Measurements from ENCODE around the gene RXRA.

The RXRA gene

GRCh38 chr9:134298000-134298399 is 28.3 kb upstream of the RXRA start:
- Histone ChIP-seq H3K4ac (ENCODE audit: low read depth, low read length) (no peak overlapping the region), H3K4me1 (ENCODE audit: control insufficient read depth in 1 of 2, insufficient read depth in 2 of 2, low read length in 2 of 2) (no peaks in the 10 kb centered on the region), H3K79me2 (ENCODE audit: control insufficient read depth, insufficient read depth, low read length, poor library complexity) (no peaks in the 10 kb centered on the region), H2BK5ac (ENCODE audit: low read depth, low read length, poor library complexity) (no peak overlapping the region), H4K91ac (ENCODE audit: low read depth, low read length) (no peak overlapping the region), H4K8ac (ENCODE audit: low read depth, low read length) (no peak overlapping the region), H2BK12ac (ENCODE audit: low read length) (no peak overlapping the region), H2AFZ (ENCODE audit: insufficient read depth, low read length, poor library complexity) (no peak overlapping the region), H3K27ac (ENCODE audit: low read depth, low read length) (no peak overlapping the region), H2AK5ac (ENCODE audit: low read length) (no peak overlapping the region), H3K14ac (ENCODE audit: low read length) (no peak overlapping the region), H4K12ac (ENCODE audit: low read depth, low read length) (no peak overlapping the region), H3K36me3 (ENCODE audit: control insufficient read depth in 1 of 2, insufficient read depth in 2 of 2, low read length in 2 of 2) (no peaks in the 10 kb centered on the region), H3K79me1 (ENCODE audit: low read length) (no peaks in the 10 kb centered on the region), H3K4me3 (ENCODE audit: low read depth, low read length) (no peak overlapping the region), H3K27me3 (ENCODE audit: insufficient read depth, low read length) (no peaks in the 10 kb centered on the region), H3K9ac (ENCODE audit: low read length) (no peak overlapping the region), H3K18ac (ENCODE audit: low read length) (no peak overlapping the region), H2BK120ac (ENCODE audit: insufficient read depth, low read length, poor library complexity) (no peak overlapping the region), H3K23ac (ENCODE audit: low read length) (no peak overlapping the region), H3K9me3 (ENCODE audit: insufficient read depth, low read depth, low read length) (peaks cover 3% of the 10 kb centered on the region), H3K4me2 (ENCODE audit: low read length) (no peak overlapping the region)
- no peak for DNase-seq
- no CpG with 5 or more reads among the region's 6 CpGs for WGBS (ENCODE audit: extremely low coverage, insufficient coverage, insufficient read length)

GRCh38 chr9:134299068-134299467 is 27.2 kb upstream of the RXRA start:
- Histone ChIP-seq H2BK5ac (ENCODE audit: low read depth, low read length, poor library complexity) (no peak overlapping the region), H3K4me1 (ENCODE audit: control insufficient read depth in 1 of 2, insufficient read depth in 2 of 2, low read length in 2 of 2) (no peaks in the 10 kb centered on the region), H3K79me2 (ENCODE audit: control insufficient read depth, insufficient read depth, low read length, poor library complexity) (no peaks in the 10 kb centered on the region), H2BK12ac (ENCODE audit: low read length) (no peak overlapping the region), H3K27me3 (ENCODE audit: insufficient read depth, low read length) (no peaks in the 10 kb centered on the region), H4K91ac (ENCODE audit: low read depth, low read length) (no peak overlapping the region), H3K36me3 (ENCODE audit: control insufficient read depth in 1 of 2, insufficient read depth in 2 of 2, low read length in 2 of 2) (no peaks in the 10 kb centered on the region), H2AK5ac (ENCODE audit: low read length) (no peak overlapping the region), H2AFZ (ENCODE audit: insufficient read depth, low read length, poor library complexity) (no peak overlapping the region), H3K14ac (ENCODE audit: low read length) (no peak overlapping the region), H3K27ac (ENCODE audit: low read depth, low read length) (no peak overlapping the region), H3K9ac (ENCODE audit: low read length) (no peak overlapping the region), H3K18ac (ENCODE audit: low read length) (no peak overlapping the region), H4K8ac (ENCODE audit: low read depth, low read length) (no peak overlapping the region), H3K4ac (ENCODE audit: low read depth, low read length) (no peak overlapping the region), H2BK120ac (ENCODE audit: insufficient read depth, low read length, poor library complexity) (no peak overlapping the region), H3K4me2 (ENCODE audit: low read length) (no peak overlapping the region), H4K12ac (ENCODE audit: low read depth, low read length) (no peak overlapping the region), H3K4me3 (ENCODE audit: low read depth, low read length) (no peak overlapping the region), H3K23ac (ENCODE audit: low read length) (no peak overlapping the region), H3K79me1 (ENCODE audit: low read length) (no peaks in the 10 kb centered on the region), H3K9me3 (ENCODE audit: insufficient read depth, low read depth, low read length) (peaks cover 3% of the 10 kb centered on the region)
- DNase-seq, result no peak
- WGBS (ENCODE audit: extremely low coverage, insufficient coverage, insufficient read length), result no CpG with 5 or more reads among the region's 5 CpGs

GRCh38 chr9:134299883-134300282 is 26.4 kb upstream of the RXRA start:
- Histone ChIP-seq H3K23ac (ENCODE audit: low read length) (no peak overlapping the region), H3K27me3 (ENCODE audit: insufficient read depth, low read length) (no peaks in the 10 kb centered on the region), H4K8ac (ENCODE audit: low read depth, low read length) (no peak overlapping the region), H3K14ac (ENCODE audit: low read length) (no peak overlapping the region), H4K91ac (ENCODE audit: low read depth, low read length) (no peak overlapping the region), H2BK5ac (ENCODE audit: low read depth, low read length, poor library complexity) (no peak overlapping the region), H3K4ac (ENCODE audit: low read depth, low read length) (no peak overlapping the region), H3K79me1 (ENCODE audit: low read length) (no peaks in the 10 kb centered on the region), H3K18ac (ENCODE audit: low read length) (no peak overlapping the region), H3K27ac (ENCODE audit: low read depth, low read length) (no peak overlapping the region), H3K9me3 (ENCODE audit: insufficient read depth, low read depth, low read length) (peaks cover 3% of the 10 kb centered on the region), H3K79me2 (ENCODE audit: control insufficient read depth, insufficient read depth, low read length, poor library complexity) (no peaks in the 10 kb centered on the region), H2AFZ (ENCODE audit: insufficient read depth, low read length, poor library complexity) (no peak overlapping the region), H2BK12ac (ENCODE audit: low read length) (no peak overlapping the region), H4K12ac (ENCODE audit: low read depth, low read length) (no peak overlapping the region), H3K4me3 (ENCODE audit: low read depth, low read length) (no peak overlapping the region), H3K9ac (ENCODE audit: low read length) (no peak overlapping the region), H3K4me1 (ENCODE audit: control insufficient read depth in 1 of 2, insufficient read depth in 2 of 2, low read length in 2 of 2) (no peaks in the 10 kb centered on the region), H2BK120ac (ENCODE audit: insufficient read depth, low read length, poor library complexity) (no peak overlapping the region), H3K36me3 (ENCODE audit: control insufficient read depth in 1 of 2, insufficient read depth in 2 of 2, low read length in 2 of 2) (no peaks in the 10 kb centered on the region), H3K4me2 (ENCODE audit: low read length) (no peak overlapping the region), H2AK5ac (ENCODE audit: low read length) (no peak overlapping the region)
- peak; percentile 38 to 79 for DNase-seq
- no CpG with 5 or more reads among the region's 7 CpGs for WGBS (ENCODE audit: extremely low coverage, insufficient coverage, insufficient read length)

GRCh38 chr9:134301387-134302129 is 24.7 kb upstream of the RXRA start:
- Histone ChIP-seq H2BK5ac (ENCODE audit: low read depth, low read length, poor library complexity) (no peak overlapping the region), H3K4me2 (ENCODE audit: low read length) (no peak overlapping the region), H3K23ac (ENCODE audit: low read length) (no peak overlapping the region), H3K27ac (ENCODE audit: low read depth, low read length) (no peak overlapping the region), H3K79me1 (ENCODE audit: low read length) (no peaks in the 10 kb centered on the region), H2AFZ (ENCODE audit: insufficient read depth, low read length, poor library complexity) (no peak overlapping the region), H2BK120ac (ENCODE audit: insufficient read depth, low read length, poor library complexity) (no peak overlapping the region), H3K36me3 (ENCODE audit: control insufficient read depth in 1 of 2, insufficient read depth in 2 of 2, low read length in 2 of 2) (no peaks in the 10 kb centered on the region), H3K4me3 (ENCODE audit: low read depth, low read length) (no peak overlapping the region), H4K8ac (ENCODE audit: low read depth, low read length) (no peak overlapping the region), H3K9ac (ENCODE audit: low read length) (no peak overlapping the region), H3K9me3 (ENCODE audit: insufficient read depth, low read depth, low read length) (peaks cover 3% of the 10 kb centered on the region), H3K14ac (ENCODE audit: low read length) (no peak overlapping the region), H3K4me1 (ENCODE audit: control insufficient read depth in 1 of 2, insufficient read depth in 2 of 2, low read length in 2 of 2) (no peaks in the 10 kb centered on the region), H2AK5ac (ENCODE audit: low read length) (no peak overlapping the region), H4K91ac (ENCODE audit: low read depth, low read length) (no peak overlapping the region), H2BK12ac (ENCODE audit: low read length) (no peak overlapping the region), H3K18ac (ENCODE audit: low read length) (no peak overlapping the region), H3K27me3 (ENCODE audit: insufficient read depth, low read length) (no peaks in the 10 kb centered on the region), H3K79me2 (ENCODE audit: control insufficient read depth, insufficient read depth, low read length, poor library complexity) (no peaks in the 10 kb centered on the region), H3K4ac (ENCODE audit: low read depth, low read length) (no peak overlapping the region), H4K12ac (ENCODE audit: low read depth, low read length) (no peak overlapping the region)
- no CpG with 5 or more reads among the region's 15 CpGs for WGBS (ENCODE audit: extremely low coverage, insufficient coverage, insufficient read length)
- no peak for DNase-seq

All from trophoblast cell (in vitro differentiated cells and primary cell).